Upper lobe of left lung (tissue), 6 donors: ENCODE measurements around the gene OSTF1. TPM values are rescaled to one million over a fixed set of nuclear protein-coding genes. Genes with fewer than 3 reads are reported as not detected.

ENCODE experiments used
- ATAC-seq, 2 donors: fragments of 200-7000 bp; cut with Tn5 transposase; one replicate each; pipeline ENCODE4 v1.9.1; 2022; ENCODE audit warnings: mild to moderate bottlenecking in 2 of 2, moderate library complexity in 2 of 2; ENCODE audit not compliant: low FRiP score in 2 of 2
- DNase-seq, 2 donors: peaks; one replicate each; pipeline ENCODE4 v3.0.0-alpha.2; 2019 to 2020
- H3K27ac ChIP-seq, 4 donors: fragments of 200-600 bp; sonication (generic); one replicate each; pipeline ENCODE4 v1.5.1; 2016 to 2019
- H3K27me3 ChIP-seq, 4 donors: fragments of 200-600 bp; sonication (generic); one replicate each; pipeline ENCODE4 v1.5.1; 2017 to 2019
- H3K36me3 ChIP-seq, 4 donors: fragments of 200-600 bp; sonication (generic); one replicate each; pipeline ENCODE4 v1.5.1; 2016 to 2019
- H3K4me1 ChIP-seq, 4 donors: fragments of 200-600 bp; sonication (generic); one replicate each; pipeline ENCODE4 v1.5.1; 2018 to 2019
- H3K4me3 ChIP-seq, 4 donors: fragments of 200-600 bp; sonication (generic); one replicate each; pipeline ENCODE4 v1.5.1; 2017 to 2019; ENCODE audit warnings: mild to moderate bottlenecking in 2 of 4, moderate library complexity in 1 of 4
- H3K9me3 ChIP-seq, 4 donors: fragments of 200-600 bp; sonication (generic); one replicate each; pipeline ENCODE4 v1.5.1; 2018 to 2019
- EP300 ChIP-seq, 4 donors: sonication (generic); formaldehyde crosslinking; IDR thresholded peaks; one replicate each; pipeline ENCODE4 v1.5.1; 2017; ENCODE audit warnings: antibody characterized with exemption in 4 of 4, control low read depth in 2 of 4
- POLR2A ChIP-seq, 4 donors: fragments of 450-650 bp; IDR thresholded peaks; one replicate each; pipeline ENCODE4 v1.5.1; 2016 to 2017; ENCODE audit warnings: antibody characterized with exemption in 4 of 4, mild to moderate bottlenecking in 2 of 4
- POLR2AphosphoS5 ChIP-seq, 2 donors: sonication (generic); formaldehyde crosslinking; IDR thresholded peaks; one replicate each; pipeline ENCODE4 v1.5.1; 2017; ENCODE audit warnings: antibody characterized with exemption in 2 of 2
- WGBS, 2 donors: methylation state at CpG; one replicate each; pipeline ENCODE4 v1.1.5; 2017 to 2018; 5-methylcytosine and 5-hydroxymethylcytosine counted together
- total RNA-seq, 6 donors: library from RNA; depleted of rRNA in 4 of 6; stranded (reverse); fragments of >200 nt in 4 of 6; gene quantifications; one replicate each; pipeline versions ENCODE4 v1.1.0 to v1.2.1, GENCODE V29; 2016 to 2021
- TF ChIP-seq, protein P1 (sequence below), 6 experiments: fragments of 450-650 bp in 4 of 6; fragments of 200-600 bp in 2 of 6; sonication (generic) in 2 of 6; IDR thresholded peaks; one replicate each; pipeline ENCODE4 v1.5.1; 2016 to 2019; ENCODE audit warnings: antibody characterized with exemption in 6 of 6
- donor health status: DM: no; HTN: no; CAD: no; lungs with moderate emphysema.
- donor health status: DM: no; HTN: yes; CAD: no; lungs with severe emphysema.

OSTF1 gene
- total RNA-seq, 6 donors from 2014 or later = 17.8 to 84.9 (median 48.9) TPM

DNA sequence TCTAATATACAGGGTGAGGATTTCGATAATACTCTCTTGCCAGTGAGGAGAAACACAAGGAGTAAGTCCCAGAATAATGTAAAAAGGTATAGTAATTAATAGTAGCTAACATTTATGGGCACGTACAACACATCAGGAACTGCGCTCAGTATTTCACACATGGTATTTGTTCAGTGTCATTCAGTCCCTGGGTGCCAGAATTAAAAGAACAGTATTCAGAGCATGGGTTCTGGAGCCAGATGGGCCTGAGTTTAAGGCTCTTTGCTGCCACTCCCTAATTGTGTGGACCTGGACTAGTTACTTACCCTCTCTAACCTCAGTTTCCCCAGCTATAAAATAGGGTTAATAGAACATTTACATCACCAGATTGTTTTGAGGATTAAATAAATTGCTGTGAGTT, 16.3 kb downstream of the OSTF1 start:
- no peaks in the 10 kb centered on the region for H3K36me3 ChIP-seq
- ATAC-seq (no peak), DNase-seq (no peak)
- H3K9me3 ChIP-seq = no peaks in the 10 kb centered on the region
- H3K27ac ChIP-seq = no peak overlapping the region
- peaks cover 48 to 72% (median 61%) of the 10 kb centered on the region in 4 donors for H3K4me1 ChIP-seq
- H3K27me3 ChIP-seq = no peaks in the 10 kb centered on the region
- TF ChIP-seq EP300 (IDR thresholded peaks at IDR 0.05) = no peak
- TF ChIP-seq POLR2A (IDR thresholded peaks at IDR 0.05) = no peak
- TF ChIP-seq, protein P1, sequence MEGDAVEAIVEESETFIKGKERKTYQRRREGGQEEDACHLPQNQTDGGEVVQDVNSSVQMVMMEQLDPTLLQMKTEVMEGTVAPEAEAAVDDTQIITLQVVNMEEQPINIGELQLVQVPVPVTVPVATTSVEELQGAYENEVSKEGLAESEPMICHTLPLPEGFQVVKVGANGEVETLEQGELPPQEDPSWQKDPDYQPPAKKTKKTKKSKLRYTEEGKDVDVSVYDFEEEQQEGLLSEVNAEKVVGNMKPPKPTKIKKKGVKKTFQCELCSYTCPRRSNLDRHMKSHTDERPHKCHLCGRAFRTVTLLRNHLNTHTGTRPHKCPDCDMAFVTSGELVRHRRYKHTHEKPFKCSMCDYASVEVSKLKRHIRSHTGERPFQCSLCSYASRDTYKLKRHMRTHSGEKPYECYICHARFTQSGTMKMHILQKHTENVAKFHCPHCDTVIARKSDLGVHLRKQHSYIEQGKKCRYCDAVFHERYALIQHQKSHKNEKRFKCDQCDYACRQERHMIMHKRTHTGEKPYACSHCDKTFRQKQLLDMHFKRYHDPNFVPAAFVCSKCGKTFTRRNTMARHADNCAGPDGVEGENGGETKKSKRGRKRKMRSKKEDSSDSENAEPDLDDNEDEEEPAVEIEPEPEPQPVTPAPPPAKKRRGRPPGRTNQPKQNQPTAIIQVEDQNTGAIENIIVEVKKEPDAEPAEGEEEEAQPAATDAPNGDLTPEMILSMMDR (IDR thresholded peaks at IDR 0.05) = no peak
- no peak for TF ChIP-seq POLR2AphosphoS5 (IDR thresholded peaks at IDR 0.05)
- no peak overlapping the region for H3K4me3 ChIP-seq
- WGBS, 2 donors = 83 to 88% methylated on average over 3 of the region's 3 CpGs

DNA sequence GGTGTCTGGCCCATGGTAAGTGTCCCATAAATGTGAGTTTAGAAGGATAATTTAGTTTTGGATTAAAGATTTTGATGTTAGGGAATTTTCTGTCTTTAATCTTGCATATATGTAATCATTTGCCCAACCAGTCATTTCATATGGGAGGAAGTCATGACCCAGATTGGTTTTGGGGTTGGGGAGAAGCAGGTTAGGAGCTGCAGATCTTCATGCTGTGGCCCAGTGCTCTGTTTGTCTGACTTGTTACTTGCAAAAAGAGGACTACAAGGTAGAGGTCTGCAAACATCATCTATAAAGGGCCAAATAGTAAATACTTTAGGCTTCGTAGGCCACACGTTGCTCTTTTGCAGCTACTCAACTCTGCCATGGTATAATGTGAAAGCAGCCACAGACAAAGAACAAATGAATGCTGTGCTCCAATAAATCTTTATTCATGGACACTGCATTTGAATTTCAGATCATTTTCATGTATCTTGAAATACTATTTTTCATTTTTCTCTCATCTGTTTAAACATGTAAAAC, 16.8 kb downstream of the OSTF1 start:
- WGBS, 2 donors = 79 to 89% methylated on average over 2 of the region's 2 CpGs
- DNase-seq (no peak), ATAC-seq (no peak)
- H3K27me3 ChIP-seq = no peaks in the 10 kb centered on the region
- H3K9me3 ChIP-seq = no peaks in the 10 kb centered on the region
- H3K4me3 ChIP-seq = no peak overlapping the region
- H3K4me1 ChIP-seq = peaks cover 46 to 72% (median 59%) of the 10 kb centered on the region in 4 donors
- no peak for TF ChIP-seq POLR2AphosphoS5 (IDR thresholded peaks at IDR 0.05)
- H3K36me3 ChIP-seq = no peaks in the 10 kb centered on the region
- peak overlapping the region in 2 of 4 donors; percentile 27 to 80 for H3K27ac ChIP-seq

DNA sequence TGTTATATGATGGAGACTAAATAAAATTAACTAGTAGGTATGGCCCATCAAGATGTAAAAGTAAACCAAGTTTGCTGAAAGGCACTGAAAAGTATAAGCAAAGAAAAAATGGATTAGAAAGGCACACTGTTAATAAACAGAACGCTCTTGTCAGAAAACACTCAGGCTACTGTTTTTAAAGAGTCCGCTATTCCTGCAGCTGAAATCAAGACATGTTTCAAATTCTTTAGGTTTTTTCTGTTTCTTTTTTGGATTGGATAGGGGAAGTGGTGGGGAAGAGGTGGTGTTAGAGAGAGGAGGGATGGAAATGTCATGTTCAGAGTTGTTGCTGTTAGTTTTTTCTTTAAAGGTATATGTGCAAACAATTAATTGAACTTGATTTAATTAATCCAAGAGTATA, 17.5 kb downstream of the OSTF1 start:
- no peak for ATAC-seq
- 64 to 65% methylated on average over 2 of the region's 2 CpGs for WGBS, 2 donors
- no peak for DNase-seq
- Histone ChIP-seq H3K9me3 (no peaks in the 10 kb centered on the region), H3K36me3 (no peaks in the 10 kb centered on the region), H3K27ac (peak overlapping the region in 3 of 4 donors; percentile 28 to 80 (median 53)), H3K4me1 (peaks cover 42 to 71% (median 60%) of the 10 kb centered on the region in 4 donors), H3K27me3 (no peaks in the 10 kb centered on the region), H3K4me3 (no peak overlapping the region)
- TF ChIP-seq EP300 (IDR thresholded peaks at IDR 0.05) (no peak), POLR2A (IDR thresholded peaks at IDR 0.05) (no peak), POLR2AphosphoS5 (IDR thresholded peaks at IDR 0.05) (no peak)
- TF ChIP-seq, protein P1 (IDR thresholded peaks at IDR 0.05) = no peak

DNA sequence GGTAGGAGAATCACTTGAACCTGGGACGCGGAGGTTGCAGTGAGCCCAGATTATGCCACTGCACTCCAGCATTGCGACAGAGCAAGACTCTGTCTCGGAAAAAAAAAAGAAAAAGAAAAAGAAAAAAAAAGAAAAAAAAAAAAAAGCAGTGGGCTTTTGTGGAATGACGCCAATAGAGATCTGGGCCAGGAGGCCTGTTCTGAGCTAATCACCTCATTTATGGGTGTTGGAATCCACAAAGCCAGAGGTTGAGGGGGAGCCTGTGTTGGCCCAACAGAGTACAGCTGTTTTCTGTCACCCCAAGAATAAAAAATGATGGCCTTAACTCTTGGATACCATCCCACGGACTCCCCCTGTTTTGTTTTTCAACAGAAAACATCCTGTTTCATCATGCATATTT, 18.5 kb downstream of the OSTF1 start:
- WGBS, 2 donors = 74 to 78% methylated on average over 6 of the region's 6 CpGs
- peak in 1 of 2 donors; percentile 49 for ATAC-seq

DNA sequence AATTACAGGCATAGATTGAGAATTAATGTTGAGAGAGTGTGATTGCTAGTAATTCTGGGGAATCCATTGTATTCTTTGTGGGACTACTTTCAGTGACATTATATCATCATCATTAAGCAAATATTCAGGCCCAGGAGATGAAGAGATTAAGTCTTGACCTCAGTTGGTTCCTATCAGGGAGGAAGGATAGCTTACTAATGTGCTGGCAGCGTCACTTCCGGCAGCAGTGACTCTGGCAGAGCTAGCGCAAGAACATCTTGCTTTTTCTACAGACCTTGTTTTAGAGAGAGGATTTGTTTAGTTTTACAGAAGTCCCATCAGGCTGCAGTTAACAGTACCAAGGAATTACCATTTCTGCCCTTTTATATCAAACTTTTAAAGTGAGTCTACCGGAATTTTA, 20.3 kb downstream of the OSTF1 start:
- Histone ChIP-seq H3K4me1 (peaks cover 54 to 74% (median 66%) of the 10 kb centered on the region in 4 donors), H3K36me3 (no peaks in the 10 kb centered on the region), H3K4me3 (no peak overlapping the region), H3K27ac (peak overlapping the region; percentile 59 to 80 (median 64)), H3K27me3 (no peaks in the 10 kb centered on the region), H3K9me3 (no peaks in the 10 kb centered on the region)
- 38 to 41% methylated on average over 4 of the region's 4 CpGs for WGBS, 2 donors
- ATAC-seq (peak in 1 of 2 donors; percentile 72), DNase-seq (peak in 1 of 2 donors; percentile 79)
- TF ChIP-seq POLR2AphosphoS5 (IDR thresholded peaks at IDR 0.05) = peak; percentile 52 to 75
- TF ChIP-seq EP300 (IDR thresholded peaks at IDR 0.05) = peak in 1 of 4 donors; percentile 40
- TF ChIP-seq, protein P1 (IDR thresholded peaks at IDR 0.05) = no peak

More for the DNA sequence above, 18.5 kb downstream of the OSTF1 start:
- Histone ChIP-seq H3K9me3 (no peaks in the 10 kb centered on the region), H3K27me3 (no peaks in the 10 kb centered on the region), H3K4me3 (no peak overlapping the region), H3K27ac (peak overlapping the region in 3 of 4 donors; percentile 59 to 80 (median 63)), H3K36me3 (no peaks in the 10 kb centered on the region), H3K4me1 (peaks cover 44 to 67% (median 58%) of the 10 kb centered on the region in 4 donors)
- DNase-seq = no peak
- no peak for TF ChIP-seq EP300 (IDR thresholded peaks at IDR 0.05)
- TF ChIP-seq POLR2AphosphoS5 (IDR thresholded peaks at IDR 0.05) = peak; percentile 33 to 37
